Astrocyte (in vitro differentiated cells and primary cell): ENCODE results near the gene NTM. TPM values are rescaled to one million over a fixed set of nuclear protein-coding genes. Genes with fewer than 3 reads are reported as not detected.
A peak's percentile ranks its signal among the peaks of the same experiment; 100 is the strongest.

Source experiments
- DNase-seq: peaks from one replicate; pipeline ENCODE4 v3.0.0-alpha.2; 2010; ENCODE audit warnings: low read depth
- FAIRE-seq: peaks from 2 replicates; lab custom pipeline; 2011; peaks lifted over from hg19 to GRCh38; lab: Jason Lieb, UNC
- H2AFZ ChIP-seq: 2 replicates; pipeline ENCODE4 v1.6.0; 2012; ENCODE audit warnings: low read depth, low read length, inconsistent platforms
- H3K27ac ChIP-seq: 2 replicates; pipeline ENCODE4 v1.5.1; 2011; ENCODE audit warnings: low read depth, low read length, inconsistent platforms
- H3K27me3 ChIP-seq: 2 replicates; pipeline ENCODE4 v1.6.0; 2011; ENCODE audit warnings: low read length, inconsistent platforms; ENCODE audit not compliant: insufficient read depth
- H3K36me3 ChIP-seq: 2 replicates; pipeline ENCODE4 v1.5.1; 2011; ENCODE audit warnings: low read length, inconsistent platforms; ENCODE audit not compliant: insufficient read depth
- H3K4me1 ChIP-seq: 2 replicates; pipeline ENCODE4 v1.5.1; 2011; ENCODE audit warnings: low read length, inconsistent platforms; ENCODE audit not compliant: insufficient read depth
- H3K4me2 ChIP-seq: 2 replicates; pipeline ENCODE4 v1.6.0; 2012; ENCODE audit warnings: low read length, inconsistent platforms
- H3K4me3 ChIP-seq: 2 replicates; pipeline ENCODE4 v1.5.1; 2011; ENCODE audit warnings: low read depth, mild to moderate bottlenecking, low read length, inconsistent platforms; ENCODE audit not compliant: insufficient read depth
- H3K79me2 ChIP-seq: 2 replicates; pipeline ENCODE4 v1.6.0; 2012; ENCODE audit warnings: mild to moderate bottlenecking, low read length, inconsistent platforms; ENCODE audit not compliant: insufficient read depth
- H3K9ac ChIP-seq: 2 replicates; pipeline ENCODE4 v1.6.0; 2012; ENCODE audit warnings: mild to moderate bottlenecking, low read length, inconsistent platforms
- H3K9me3 ChIP-seq: 2 replicates; pipeline ENCODE4 v1.5.1; 2012; ENCODE audit warnings: low read depth, mild to moderate bottlenecking, low read length, inconsistent platforms; ENCODE audit not compliant: insufficient read depth
- H4K20me1 ChIP-seq: 2 replicates; pipeline ENCODE4 v1.6.0; 2012; ENCODE audit warnings: low read length, inconsistent platforms; ENCODE audit not compliant: insufficient read depth
- H3K27ac Mint-ChIP-seq: one replicate; pipeline ENCODE4 v1.8.0; 2021; ENCODE audit warnings: mild to moderate bottlenecking, mixed read lengths; ENCODE audit not compliant: unreplicated experiment
- H3K27me3 Mint-ChIP-seq: one replicate; pipeline ENCODE4 v1.8.0; 2021; ENCODE audit warnings: low read depth, mixed read lengths; ENCODE audit not compliant: unreplicated experiment
- H3K36me3 Mint-ChIP-seq: one replicate; pipeline ENCODE4 v1.8.0; 2021; ENCODE audit warnings: low read depth, mixed read lengths; ENCODE audit not compliant: unreplicated experiment
- H3K4me1 Mint-ChIP-seq: one replicate; pipeline ENCODE4 v1.8.0; 2021; ENCODE audit warnings: low read depth, mixed read lengths; ENCODE audit not compliant: unreplicated experiment
- H3K4me3 Mint-ChIP-seq: one replicate; pipeline ENCODE4 v1.8.0; 2021; ENCODE audit warnings: mild to moderate bottlenecking, moderate library complexity, mixed read lengths; ENCODE audit not compliant: unreplicated experiment
- H3K9me3 Mint-ChIP-seq: one replicate; pipeline ENCODE4 v1.8.0; 2021; ENCODE audit warnings: mild to moderate bottlenecking, mixed read lengths; ENCODE audit not compliant: unreplicated experiment
- CTCF ChIP-seq: IDR thresholded peaks from 2 replicates; pipeline ENCODE4 v1.5.1; 2011; ENCODE audit warnings: low read depth, mild to moderate bottlenecking, inconsistent platforms, low read length, moderate library complexity; ENCODE audit not compliant: insufficient read depth
- EZH2 ChIP-seq: IDR thresholded peaks from 2 replicates; pipeline ENCODE4 v1.6.1; 2012; ENCODE audit warnings: mild to moderate bottlenecking, low read length, inconsistent platforms; ENCODE audit not compliant: insufficient read depth
- total RNA-seq: library from RNA; stranded (reverse); gene quantifications from 2 replicates; pipeline ENCODE4 v1.2.1, GENCODE V29; 2021

Gene NTM
- total RNA-seq, 1 donor from 2014 or later: 98.2 TPM

GRCh38 chr11:132075447-132075846 is 705.0 kb downstream of the NTM start:
- Mint-ChIP-seq H3K27ac (no peak overlapping the region), H3K9me3 (no peaks in the 10 kb centered on the region), H3K27me3 (no peaks in the 10 kb centered on the region), H3K4me1 (peaks cover 50% of the 10 kb centered on the region), H3K4me3 (no peak overlapping the region), H3K36me3 (peaks cover 12% of the 10 kb centered on the region)
- no peak overlapping the region for H3K27ac ChIP-seq
- no peak overlapping the region for H3K4me2 ChIP-seq
- no peaks in the 10 kb centered on the region for H3K27me3 ChIP-seq
- FAIRE-seq (peak; percentile 58), DNase-seq (no peak)
- H3K79me2 ChIP-seq: peaks cover 43% of the 10 kb centered on the region
- H4K20me1 ChIP-seq: no peaks in the 10 kb centered on the region
- no peak for TF ChIP-seq EZH2
- TF ChIP-seq CTCF: no peak
- no peak overlapping the region for H3K9ac ChIP-seq
- H3K36me3 ChIP-seq: peaks cover 2% of the 10 kb centered on the region
- H3K9me3 ChIP-seq: no peaks in the 10 kb centered on the region
- no peak overlapping the region for H2AFZ ChIP-seq
- peaks cover 29% of the 10 kb centered on the region for H3K4me1 ChIP-seq
- no peak overlapping the region for H3K4me3 ChIP-seq

- no peak overlapping the region for H3K27ac ChIP-seq
These were observed 707.0 kb downstream of the NTM start for GRCh38 chr11:132077416-132077815.

More at GRCh38 chr11:132077416-132077815, 707.0 kb downstream of the NTM start:
- FAIRE-seq (no peak), DNase-seq (no peak)
- H3K27me3 Mint-ChIP-seq: no peaks in the 10 kb centered on the region
- peak overlapping the region; percentile 43 for H3K27ac Mint-ChIP-seq
- no peaks in the 10 kb centered on the region for H3K27me3 ChIP-seq
- TF ChIP-seq EZH2: no peak
- TF ChIP-seq CTCF: no peak
- H3K4me1 ChIP-seq: peaks cover 20% of the 10 kb centered on the region
- H4K20me1 ChIP-seq: no peaks in the 10 kb centered on the region
- H3K36me3 ChIP-seq: no peaks in the 10 kb centered on the region
- peaks cover 39% of the 10 kb centered on the region for H3K4me1 Mint-ChIP-seq
- H3K4me3 ChIP-seq: no peak overlapping the region
- no peak overlapping the region for H3K9ac ChIP-seq
- no peaks in the 10 kb centered on the region for H3K9me3 ChIP-seq
- H3K4me2 ChIP-seq: no peak overlapping the region
- peaks cover 46% of the 10 kb centered on the region for H3K79me2 ChIP-seq
- H2AFZ ChIP-seq: no peak overlapping the region
- no peak overlapping the region for H3K4me3 Mint-ChIP-seq
- peaks cover 4% of the 10 kb centered on the region for H3K9me3 Mint-ChIP-seq
- H3K36me3 Mint-ChIP-seq: peaks cover 12% of the 10 kb centered on the region
